DMS53 treated with DMSO at 0.1 percent for 48 hours (cell line): ENCODE measurements around the gene ADM2.

Source experiments
- DNase-seq: peaks from one replicate; lab custom pipeline; 2025; ENCODE audit not compliant: unreplicated experiment; lab: John Stamatoyannopoulos, UW

ADM2 gene

DNA sequence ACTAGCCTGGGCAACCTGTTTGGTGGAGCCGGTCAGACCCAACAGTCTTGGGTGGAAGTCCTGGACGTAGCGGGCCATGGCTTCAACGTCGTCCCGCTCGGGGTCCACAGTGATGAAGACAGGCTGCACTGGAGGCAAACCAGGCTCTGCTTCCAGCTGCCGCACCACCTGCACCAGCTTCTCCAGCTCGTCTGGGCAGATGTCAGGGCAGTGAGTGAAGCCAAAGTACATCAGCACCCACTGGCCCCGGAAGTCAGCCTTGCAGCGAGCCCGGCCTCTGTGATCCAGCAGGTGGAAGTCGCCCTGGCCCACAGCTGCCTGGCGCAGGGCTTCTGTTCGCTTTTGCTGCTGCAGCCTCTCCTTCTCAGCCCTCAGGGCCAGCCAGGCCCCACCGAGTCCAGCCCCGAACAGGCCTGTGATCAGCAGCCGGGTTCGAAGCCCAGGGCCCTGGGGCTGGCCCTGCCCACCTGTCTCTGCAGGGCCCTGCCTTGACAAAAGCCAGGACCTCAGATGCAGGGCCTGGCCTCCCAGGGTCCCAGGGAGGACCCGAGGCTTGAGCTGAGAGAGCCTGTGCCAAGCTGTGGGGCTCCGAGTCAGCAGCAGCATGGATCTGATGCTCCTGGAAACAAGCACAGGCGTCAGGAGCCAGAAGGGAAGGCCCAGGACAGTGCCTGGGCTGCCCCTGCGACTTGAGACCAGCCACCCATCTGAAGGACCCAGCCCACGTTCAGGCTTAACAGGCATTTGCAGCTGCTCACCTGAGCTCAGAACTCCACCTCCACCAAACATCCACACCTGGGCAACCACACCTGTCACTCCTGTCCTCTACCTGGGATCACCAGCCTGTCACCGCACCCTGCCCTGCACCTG, 42.7 kb downstream of the ADM2 start:
- peak; percentile 8 for DNase-seq

DNA sequence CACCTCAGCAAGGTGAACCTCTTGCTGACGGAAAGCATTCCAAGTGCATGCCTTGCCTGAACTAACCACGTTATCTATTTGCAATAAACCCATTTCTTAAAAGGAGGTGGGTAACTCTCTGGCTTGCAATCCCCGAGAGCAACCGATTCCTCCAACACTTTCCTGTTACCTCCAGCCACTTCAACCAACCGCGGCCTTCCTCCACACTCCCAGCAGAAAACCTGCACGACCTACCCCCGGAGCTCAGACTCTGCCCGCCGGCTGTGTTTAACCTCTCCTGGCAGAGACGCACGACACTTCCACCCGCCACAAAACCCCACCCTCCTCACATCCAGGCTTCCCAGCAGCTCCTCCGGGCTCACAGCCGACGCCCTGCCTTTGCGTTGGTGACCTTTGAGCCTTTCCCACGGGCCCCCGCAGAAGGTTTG, 43.3 kb downstream of the ADM2 start:
- DNase-seq: peak; percentile 20

- DNase-seq: peak; percentile 88
Measured at GRCh38 chr22:50525104-50525857, 43.9 kb downstream of the ADM2 start, which contains the start of gene SCO2. SCO2 (minus strand) TSS chr22:50525598; CDS start chr22:50524411, 1,187 bp downstream.

GRCh38 chr22:50525858-50526107, 44.4 kb downstream of the ADM2 start:
- DNase-seq: no peak

GRCh38 chr22:50526108-50526833, 44.9 kb downstream of the ADM2 start:
- DNase-seq: peak; percentile 33

GRCh38 chr22:50526834-50527801, 45.8 kb downstream of the ADM2 start:
- peak; percentile 24 for DNase-seq

DNA sequence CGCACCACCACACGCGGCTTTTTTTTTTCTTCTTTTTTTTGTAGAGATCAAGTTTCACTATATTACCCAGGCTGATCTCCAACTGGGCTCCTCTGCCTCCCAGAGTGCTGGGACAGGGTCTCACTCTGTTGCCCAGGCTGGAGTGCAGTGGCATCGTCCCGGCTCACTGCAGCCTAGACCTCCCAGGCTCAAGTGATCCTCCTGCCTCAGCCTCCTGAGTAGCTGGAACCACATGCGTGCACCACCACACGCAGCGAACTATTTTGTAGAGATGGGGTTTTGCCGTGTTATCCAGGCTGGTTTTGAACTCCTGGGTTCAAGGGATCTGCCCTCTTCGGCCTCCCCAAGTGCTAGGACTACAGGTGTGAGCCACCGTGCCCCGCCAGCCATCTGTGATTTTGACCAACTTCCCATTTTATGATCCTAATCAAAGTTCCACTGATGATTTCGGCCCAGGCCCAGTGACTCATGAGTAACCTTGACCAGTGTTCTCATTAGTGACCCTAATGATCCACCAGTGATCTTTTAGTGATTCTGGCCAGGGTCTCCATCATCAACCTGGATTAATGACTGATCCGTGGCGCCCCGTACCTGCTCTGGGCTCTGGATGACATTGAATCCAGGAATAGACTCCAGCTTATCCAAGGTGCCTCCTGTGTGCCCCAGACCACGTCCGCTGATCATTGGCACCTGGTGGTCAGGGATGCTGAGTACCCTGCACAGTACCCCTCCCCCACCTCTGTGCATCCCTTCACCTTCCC, 46.8 kb downstream of the ADM2 start:
- DNase-seq: no peak

- DNase-seq: no peak
Measured at GRCh38 chr22:50528682-50529415, 47.5 kb downstream of the ADM2 start.

DNA sequence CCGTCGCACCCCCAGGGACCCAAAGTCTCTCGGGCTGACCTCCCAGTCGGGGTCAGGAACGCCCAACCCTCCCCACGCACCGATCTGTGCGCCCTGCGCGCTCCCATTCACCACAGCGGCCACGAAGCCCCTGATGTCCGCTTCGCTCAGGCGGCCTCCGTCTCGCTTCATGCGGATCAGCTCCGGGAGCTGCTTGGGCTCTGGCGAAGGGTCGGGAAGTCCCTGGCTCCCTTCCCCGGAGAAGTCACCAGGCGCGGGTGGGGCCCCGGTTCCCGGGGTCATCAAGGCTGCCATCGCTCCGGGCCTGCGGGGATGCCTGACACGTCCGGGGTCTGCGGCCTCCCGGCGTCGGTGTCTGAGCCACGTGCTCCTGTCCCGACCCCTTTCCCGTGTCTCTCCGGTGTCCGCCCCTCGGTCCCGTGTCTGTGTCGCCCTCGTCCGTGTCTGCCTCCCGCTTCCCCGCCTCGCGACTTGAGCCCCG, 48.1 kb downstream of the ADM2 start:
- DNase-seq: no peak

- peak; percentile 44 for DNase-seq
Measured at GRCh38 chr22:50529897-50530579, 48.7 kb downstream of the ADM2 start, which contains the start of gene TYMP. TYMP (minus strand) TSS chr22:50530012; CDS start chr22:50529709, 303 bp downstream.

DNA sequence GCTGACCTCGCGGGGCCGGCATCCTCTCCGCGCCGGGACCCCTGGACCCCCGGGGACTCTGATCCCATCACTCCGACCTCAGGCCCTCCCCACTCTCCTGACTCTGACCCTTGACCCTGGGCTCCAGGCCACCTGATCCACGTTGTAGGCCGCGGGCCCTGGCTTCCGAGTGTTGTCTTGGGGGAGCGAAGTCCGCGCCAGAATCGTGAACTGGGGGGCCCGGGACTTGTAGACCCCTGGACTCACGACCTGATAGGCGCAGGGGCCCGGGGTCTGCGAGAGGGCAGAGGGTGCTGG, 49.2 kb downstream of the ADM2 start:
- no peak for DNase-seq

GRCh38 chr22:50530877-50531545, 49.7 kb downstream of the ADM2 start:
- DNase-seq: peak; percentile 55

DNA sequence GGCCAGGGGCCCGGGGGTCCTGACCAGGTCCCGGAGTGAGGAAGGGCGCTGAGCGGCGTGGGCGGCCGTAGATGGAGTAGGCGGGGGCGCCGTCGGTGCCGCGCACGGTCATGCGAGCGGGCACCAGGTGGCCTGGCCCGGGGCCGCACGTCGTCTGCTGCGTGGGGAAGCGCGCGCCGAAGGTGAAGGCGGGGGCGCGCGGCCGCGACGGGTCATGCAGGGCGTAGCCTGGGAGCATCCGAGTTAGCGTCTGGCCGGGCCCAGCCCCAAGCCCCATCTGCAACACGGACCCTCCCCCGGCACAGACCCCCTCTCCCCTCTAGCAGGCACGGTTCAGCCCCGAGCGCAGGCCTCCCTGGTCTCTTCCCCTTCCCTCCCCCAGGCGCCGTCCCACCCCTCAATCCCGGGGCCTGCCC, 50.2 kb downstream of the ADM2 start:
- DNase-seq: peak; percentile 40

DNA sequence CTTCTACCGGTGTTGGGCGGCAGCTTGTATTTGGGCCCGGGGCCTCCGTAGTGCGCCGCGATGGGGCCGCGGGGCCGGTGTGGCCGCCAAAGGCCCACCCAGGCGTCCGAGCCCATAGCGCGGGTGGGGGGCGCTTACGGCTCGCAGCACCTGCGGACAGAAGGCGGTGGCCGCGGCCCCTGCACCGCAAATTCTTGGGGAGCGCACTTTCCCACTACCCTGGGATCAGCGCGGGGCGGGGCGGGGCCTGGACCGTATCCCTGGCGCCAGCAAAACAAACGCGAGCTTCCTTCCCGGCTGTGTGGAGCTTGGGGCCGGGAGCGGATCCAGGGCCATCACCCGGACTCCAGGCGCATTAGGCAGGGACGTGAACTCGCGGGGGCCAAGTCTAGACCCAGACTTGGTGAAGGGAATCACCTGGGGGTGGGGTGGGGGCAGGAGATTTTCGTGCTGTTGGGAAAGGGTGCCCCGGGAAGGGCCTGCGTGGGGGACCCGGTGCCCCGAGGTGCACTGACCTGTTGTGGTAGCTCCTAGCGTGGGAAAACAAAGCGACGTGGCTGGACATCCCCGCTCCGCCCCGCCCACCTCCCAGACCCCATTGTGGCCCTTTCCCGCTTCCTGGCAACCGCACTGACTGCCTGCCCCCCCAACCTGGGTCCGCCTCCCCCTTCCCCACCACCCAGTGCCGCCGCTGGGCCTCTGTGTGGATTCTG, 50.8 kb downstream of the ADM2 start:
- peak; percentile 26 for DNase-seq

DNA sequence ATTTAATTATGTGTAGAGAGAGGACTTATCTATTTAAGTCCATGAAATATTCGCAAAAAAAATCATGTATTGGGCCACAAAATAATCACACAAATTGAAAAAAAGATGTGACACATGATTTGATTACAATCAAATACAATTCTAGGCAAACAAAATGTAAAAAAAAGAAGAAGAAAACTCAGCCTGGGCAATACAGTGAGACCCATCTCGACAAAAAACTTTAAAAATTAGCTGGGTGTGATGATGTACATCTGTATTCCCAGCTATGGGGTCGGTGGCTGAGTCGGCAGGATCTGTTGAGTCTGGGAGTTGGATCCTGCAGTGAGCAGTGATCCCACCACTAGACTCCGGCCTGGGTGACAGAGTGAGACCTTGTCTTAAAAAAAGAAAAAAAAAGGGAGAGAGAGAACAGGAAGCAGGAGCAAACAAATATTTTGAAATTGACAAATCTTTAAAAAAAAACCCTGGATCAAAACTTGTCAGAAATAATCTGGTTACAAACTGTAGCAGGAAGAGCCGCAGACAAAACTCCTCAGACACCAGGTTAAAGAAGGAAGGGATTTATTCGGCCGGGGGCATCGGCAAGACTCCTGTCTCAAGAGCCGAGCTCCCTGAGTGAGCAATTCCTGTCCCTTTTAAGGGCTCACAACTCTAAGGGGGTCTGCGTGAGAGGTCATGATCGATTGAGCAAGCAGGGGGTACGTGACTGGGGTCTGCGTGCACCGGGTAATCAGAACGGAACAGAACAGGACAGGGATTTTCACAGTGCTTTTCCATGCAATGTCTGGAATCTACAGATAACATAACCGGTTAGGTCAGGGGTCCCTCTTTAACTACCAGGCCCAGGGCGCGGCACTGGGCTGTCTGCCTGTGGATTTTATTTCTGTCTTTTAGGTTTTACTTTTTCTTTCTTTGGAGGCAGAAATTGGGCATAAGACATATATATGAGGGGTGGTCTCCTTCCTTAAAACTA, 51.8 kb downstream of the ADM2 start:
- DNase-seq: no peak
